ENCODE data around the gene FHAD1. TPM values are rescaled to one million over a fixed set of nuclear protein-coding genes. Genes with fewer than 3 reads are reported as not detected.

FHAD1 gene
- total RNA-seq, 1 experiment from 2014 or later, result 1.0 TPM

GRCh38 chr1:15218287-15219279 is 28.4 kb upstream of the FHAD1 start:
- DNase-seq (ENCODE audit: low read depth), result peak; percentile 67

GRCh38 chr1:15219280-15220023 is 27.6 kb upstream of the FHAD1 start:
- no peak for DNase-seq (ENCODE audit: low read depth)

GRCh38 chr1:15220024-15220392 is 27.0 kb upstream of the FHAD1 start:
- no peak for DNase-seq (ENCODE audit: low read depth)

- DNase-seq (ENCODE audit: low read depth), result no peak
These were observed 26.1 kb upstream of the FHAD1 start for GRCh38 chr1:15220825-15221431.

GRCh38 chr1:15222653-15223303 is 24.2 kb upstream of the FHAD1 start:
- no peak for DNase-seq (ENCODE audit: low read depth)

GRCh38 chr1:15224259-15224869 is 22.7 kb upstream of the FHAD1 start:
- no peak for DNase-seq (ENCODE audit: low read depth)

GRCh38 chr1:15224974-15225373 is 22.0 kb upstream of the FHAD1 start:
- DNase-seq (ENCODE audit: low read depth), result no peak

- DNase-seq (ENCODE audit: low read depth), result no peak
These were observed 21.6 kb upstream of the FHAD1 start for GRCh38 chr1:15225461-15225860.

- no peak for DNase-seq (ENCODE audit: low read depth)
These were observed 20.4 kb upstream of the FHAD1 start for GRCh38 chr1:15226388-15227255.

- no peak for DNase-seq (ENCODE audit: low read depth)
These were observed 17.3 kb upstream of the FHAD1 start for GRCh38 chr1:15229707-15230131.

GRCh38 chr1:15231714-15232201 is 15.3 kb upstream of the FHAD1 start:
- no peak for DNase-seq (ENCODE audit: low read depth)

GRCh38 chr1:15233689-15234088 is 13.3 kb upstream of the FHAD1 start:
- DNase-seq (ENCODE audit: low read depth), result no peak

- peak; percentile 43 for DNase-seq (ENCODE audit: low read depth)
These were observed 10.7 kb upstream of the FHAD1 start for GRCh38 chr1:15236321-15236721.

GRCh38 chr1:15236746-15237145 is 10.3 kb upstream of the FHAD1 start:
- no peak for DNase-seq (ENCODE audit: low read depth)

GRCh38 chr1:15238789-15239188 is 8.2 kb upstream of the FHAD1 start:
- no peak for DNase-seq (ENCODE audit: low read depth)

- no peak for DNase-seq (ENCODE audit: low read depth)
These were observed 4.3 kb upstream of the FHAD1 start for GRCh38 chr1:15242766-15243165.

- DNase-seq (ENCODE audit: low read depth), result no peak
These were observed 3.6 kb upstream of the FHAD1 start for GRCh38 chr1:15243275-15244043.

- DNase-seq (ENCODE audit: low read depth), result no peak
These were observed 2.2 kb upstream of the FHAD1 start for GRCh38 chr1:15244813-15245212.

GRCh38 chr1:15245593-15246360 is 1.2 kb upstream of the FHAD1 start:
- DNase-seq (ENCODE audit: low read depth), result no peak

All from Daoy (cell line).